Measurements from ENCODE around the gene ATG10. TPM values are rescaled to one million over a fixed set of nuclear protein-coding genes. Genes with fewer than 3 reads are reported as not detected.

ATG10 gene
- total and polyA plus RNA-seq, 2 of the 13 experiments (the other 11 are each of a cell fraction or from before 2014, with no cell fraction given), result 2.0 to 5.7 TPM

DNA sequence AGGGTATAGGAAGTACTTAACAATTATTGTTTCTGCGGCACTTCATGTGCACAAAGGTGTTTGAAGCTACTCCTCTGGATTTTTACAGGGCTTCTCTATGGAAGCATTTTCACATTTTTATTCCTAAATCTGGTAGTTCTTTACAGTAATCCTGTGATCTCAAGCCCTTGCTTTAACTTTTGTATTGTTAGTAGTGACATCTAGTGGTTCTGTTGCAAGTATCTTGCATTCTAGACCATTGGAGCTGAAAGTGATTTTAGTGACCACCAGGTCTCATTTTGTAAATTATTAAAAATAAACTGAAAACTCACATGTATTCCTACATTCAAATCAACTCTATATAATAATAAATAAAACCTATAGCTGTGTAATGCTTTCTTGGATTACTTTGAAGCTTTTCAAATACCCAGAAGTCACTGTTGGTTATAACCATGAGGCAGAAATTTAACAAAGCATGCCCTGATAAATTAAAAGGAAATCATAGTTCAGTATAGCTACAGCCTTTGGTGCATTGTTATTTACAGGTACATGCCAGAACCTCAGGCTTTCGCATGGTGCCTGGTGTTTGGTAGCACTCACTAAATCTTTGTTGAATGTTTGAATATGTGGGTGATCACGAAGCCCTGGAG lies 287.5 kb downstream of the ATG10 start:
- TF ChIP-seq ZFP41 (CRISPR knock-in tag; IDR thresholded peaks at IDR 0.05; ENCODE audit: borderline replicate concordance) (no peak), ZBTB43 (CRISPR knock-in tag; conservative IDR thresholded peaks at IDR 0.05) (no peak), HINFP (CRISPR knock-in tag; IDR thresholded peaks at IDR 0.05; ENCODE audit: low read depth) (no peak), SNRNP70 (IDR thresholded peaks at IDR 0.05; ENCODE audit: low read depth, low read length) (no peak), RFX3 (CRISPR knock-in tag; IDR thresholded peaks at IDR 0.05) (no peak), STAG1 (CRISPR knock-in tag; IDR thresholded peaks at IDR 0.05) (peak; percentile 30), DR1 (CRISPR knock-in tag; IDR thresholded peaks at IDR 0.05) (no peak), GLI4 (CRISPR knock-in tag; IDR thresholded peaks at IDR 0.05; ENCODE audit: borderline replicate concordance) (no peak), ZNF749 (CRISPR knock-in tag; IDR thresholded peaks at IDR 0.05; ENCODE audit: borderline replicate concordance) (no peak), NR2C2 (CRISPR knock-in tag; IDR thresholded peaks at IDR 0.05; ENCODE audit: borderline replicate concordance) (no peak)
- TF ChIP-seq, protein P1, sequence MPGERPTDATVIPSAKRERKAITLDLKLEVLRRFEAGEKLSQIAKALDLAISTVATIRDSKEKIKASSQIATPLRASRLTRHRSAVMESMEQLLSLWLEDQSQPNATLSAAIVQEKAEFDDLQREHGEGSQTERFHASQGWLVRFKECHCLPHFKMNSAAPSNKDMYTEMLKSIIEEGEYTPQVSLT (CRISPR knock-in tag; IDR thresholded peaks at IDR 0.05; ENCODE audit: borderline replicate concordance, low read depth), result no peak
- TF ChIP-seq, protein P2, sequence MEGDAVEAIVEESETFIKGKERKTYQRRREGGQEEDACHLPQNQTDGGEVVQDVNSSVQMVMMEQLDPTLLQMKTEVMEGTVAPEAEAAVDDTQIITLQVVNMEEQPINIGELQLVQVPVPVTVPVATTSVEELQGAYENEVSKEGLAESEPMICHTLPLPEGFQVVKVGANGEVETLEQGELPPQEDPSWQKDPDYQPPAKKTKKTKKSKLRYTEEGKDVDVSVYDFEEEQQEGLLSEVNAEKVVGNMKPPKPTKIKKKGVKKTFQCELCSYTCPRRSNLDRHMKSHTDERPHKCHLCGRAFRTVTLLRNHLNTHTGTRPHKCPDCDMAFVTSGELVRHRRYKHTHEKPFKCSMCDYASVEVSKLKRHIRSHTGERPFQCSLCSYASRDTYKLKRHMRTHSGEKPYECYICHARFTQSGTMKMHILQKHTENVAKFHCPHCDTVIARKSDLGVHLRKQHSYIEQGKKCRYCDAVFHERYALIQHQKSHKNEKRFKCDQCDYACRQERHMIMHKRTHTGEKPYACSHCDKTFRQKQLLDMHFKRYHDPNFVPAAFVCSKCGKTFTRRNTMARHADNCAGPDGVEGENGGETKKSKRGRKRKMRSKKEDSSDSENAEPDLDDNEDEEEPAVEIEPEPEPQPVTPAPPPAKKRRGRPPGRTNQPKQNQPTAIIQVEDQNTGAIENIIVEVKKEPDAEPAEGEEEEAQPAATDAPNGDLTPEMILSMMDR (CRISPR knock-in tag; IDR thresholded peaks at IDR 0.05), result peak; percentile 35
- Histone ChIP-seq H3K4me1 (ENCODE audit: insufficient read depth, low read length) (no peaks in the 10 kb centered on the region), H3K36me3 (replicated peaks in 1 of 2; ENCODE audit: control insufficient read depth in 1 of 2, insufficient read depth in 2 of 2, low read length in 2 of 2) (no peaks in the 10 kb centered on the region), H3K9me3 (ENCODE audit: low read length) (no peaks in the 10 kb centered on the region), H4K20me1 (ENCODE audit: insufficient read depth, low read length) (no peaks in the 10 kb centered on the region), H3K79me2 (ENCODE audit: insufficient read depth, low read length) (no peaks in the 10 kb centered on the region), H3K27ac (ENCODE audit: extremely low read length, insufficient read depth, low read length) (no peak overlapping the region), H3K4me3 (replicated peaks in 1 of 3; ENCODE audit: insufficient read depth in 1 of 3, low read depth in 2 of 3, low read length in 3 of 3) (no peak overlapping the region), H3K27me3 (ENCODE audit: control insufficient read depth in 1 of 2, insufficient read depth in 2 of 2, low read length in 2 of 2) (no peaks in the 10 kb centered on the region), H3K9ac (ENCODE audit: insufficient read depth, low read depth, low read length) (no peak overlapping the region), H2AFZ (ENCODE audit: low read length) (no peak overlapping the region), H3K4me2 (ENCODE audit: low read depth, low read length) (no peak overlapping the region)
- intact Hi-C loops (cut with micrococcal nuclease; ENCODE audit: unreplicated experiment) (no loop called here), in situ Hi-C loops (cut with HindIII; ENCODE audit: extremely low pct_ligation_motif_present, low pct_unique_long_range_greater_than_20kb) (no loop called here)
- ChIA-PET CTCF (ENCODE audit: low intra/inter-chr PET ratio, low total read pairs) (no interaction called here), POLR2A (interaction anchor here (1.0 kb wide), 1 partner anchor 19 kb away, joined by 3 read pairs; the partner anchor contains the start of gene RPS23)
- DNase-seq (ENCODE audit: low spot score), result no peak
- FAIRE-seq, result peak; percentile 73
- ATAC-seq, result peak; percentile 76
- no TSS peak for BruUV-seq (replicated peaks)
- 79% methylated on average over 3 of the region's 3 CpGs for WGBS (ENCODE audit: low lambda C conversion rate)
